K562 (cell line): ENCODE data around the gene GCDH. TPM values are rescaled to one million over a fixed set of nuclear protein-coding genes. Genes with fewer than 3 reads are reported as not detected.

ENCODE experiments used
- CBFA2T2 ChIP-seq: fragments of 450-650 bp; conservative IDR thresholded peaks from 2 replicates; pipeline ENCODE4 v1.6.1; 2017; ENCODE audit warnings: mild to moderate bottlenecking
- E2F5 ChIP-seq: sonication (generic); formaldehyde crosslinking; IDR thresholded peaks from 2 replicates; pipeline ENCODE4 v1.8.0; 2022; ENCODE audit warnings: mild to moderate bottlenecking, missing genetic modification reagents
- FOXA3 ChIP-seq, 2 experiments: fragments of 450-650 bp in 1 of 2; sonication (generic) in 1 of 2; formaldehyde crosslinking; IDR thresholded peaks in 1 of 2; conservative IDR thresholded peaks in 1 of 2; 2 replicates each; pipeline versions ENCODE4 v1.4.0 to v1.8.0; 2020 to 2022; ENCODE audit warnings: mild to moderate bottlenecking in 2 of 2, missing genetic modification reagents in 1 of 2
- JUND ChIP-seq, 2 experiments: IDR thresholded peaks; 2 replicates in 1 of 2; 3 replicates in 1 of 2; pipeline ENCODE4 v1.6.1; 2011; ENCODE audit warnings: borderline replicate concordance in 2 of 2, low read depth in 2 of 2, low read length in 2 of 2, improper control_type of control experiment in 1 of 2, missing biosample characterization in 1 of 2, missing genetic modification characterization in 1 of 2, missing genetic modification reagents in 1 of 2
- SLC30A9 ChIP-seq: fragments of 250-450 bp; sonication (Bioruptor Pico); IDR thresholded peaks from 2 replicates; pipeline ENCODE4 v1.8.0; 2022; ENCODE audit warnings: mild to moderate bottlenecking, moderate library complexity
- SMC3 ChIP-seq: conservative IDR thresholded peaks from 2 replicates; pipeline ENCODE4 v1.6.1; 2011; ENCODE audit warnings: low read depth, low read length, improper control_type of control experiment; ENCODE audit not compliant: insufficient read depth
- SNRNP70 ChIP-seq: fragments of 200-400 bp; formaldehyde crosslinking; optimal IDR thresholded peaks from 2 replicates; pipeline ENCODE3; 2017; ENCODE audit warnings: low read depth, low read length
- TGIF2 ChIP-seq: sonication (generic); formaldehyde crosslinking; IDR thresholded peaks from 2 replicates; pipeline ENCODE4 v1.8.1; 2022; ENCODE audit warnings: mild to moderate bottlenecking, missing genetic modification reagents, moderate library complexity
- VEZF1 ChIP-seq: fragments of 200-800 bp; sonication (Bioruptor generic); IDR thresholded peaks from 2 replicates; pipeline ENCODE4 v1.6.1; 2017; ENCODE audit warnings: missing genetic modification characterization, missing compliant biosample characterization
- ZNF124 ChIP-seq: sonication (generic); formaldehyde crosslinking; IDR thresholded peaks from 2 replicates; pipeline ENCODE4 v1.8.1; 2022; ENCODE audit warnings: missing genetic modification reagents
- ZNF143 ChIP-seq: sonication (generic); formaldehyde crosslinking; IDR thresholded peaks from 2 replicates; pipeline ENCODE4 v1.9.0; 2022; ENCODE audit warnings: mild to moderate bottlenecking, missing genetic modification reagents
- ZNF277 ChIP-seq: fragments of 250-450 bp; sonication (Bioruptor Pico); IDR thresholded peaks from 2 replicates; pipeline ENCODE4 v1.8.0; 2022; ENCODE audit warnings: inconsistent platforms, mild to moderate bottlenecking, moderate library complexity, borderline replicate concordance
- ZNF780A ChIP-seq: fragments of 250-450 bp; sonication (Bioruptor Pico); IDR thresholded peaks from 2 replicates; pipeline ENCODE4 v1.5.0; 2021; ENCODE audit warnings: mild to moderate bottlenecking
- polyA plus RNA-seq, 8 experiments: library from polyadenylated mRNA; depleted of rRNA in 4 of 8; stranded (reverse) in 5 of 8; unstranded in 3 of 8; fragments of >200 nt; fragmentation: Nextera tagmentation in 2 of 8; fragmentation: Illumina TruSeq in 1 of 8; extraction: Ambion mirVana in 2 of 8; extraction: Trizol in 1 of 8; gene quantifications; 2 replicates each; pipeline versions ENCODE4 v1.2.1 to v1.2.3, GENCODE V29; 2011 to 2014; ENCODE audit warnings: inconsistent platforms in 1 of 8, missing spikeins in 1 of 8
- total RNA-seq, 7 experiments: library from RNA; depleted of rRNA in 6 of 7; stranded (reverse); fragments of >200 nt in 6 of 7; fragmentation: Illumina TruSeq in 2 of 7; extraction: Trizol in 2 of 7; gene quantifications; 2 replicates each; pipeline versions ENCODE4 v1.2.1 to v1.2.3, GENCODE V29; 2011 to 2021; ENCODE audit warnings: low replicate concordance in 1 of 7

GCDH gene
- total and polyA plus RNA-seq, 9 of the 15 experiments (the other 6 are each of a cell fraction or from before 2014, with no cell fraction given) = 2.9 to 50.8 (median 19.1) TPM

DNA sequence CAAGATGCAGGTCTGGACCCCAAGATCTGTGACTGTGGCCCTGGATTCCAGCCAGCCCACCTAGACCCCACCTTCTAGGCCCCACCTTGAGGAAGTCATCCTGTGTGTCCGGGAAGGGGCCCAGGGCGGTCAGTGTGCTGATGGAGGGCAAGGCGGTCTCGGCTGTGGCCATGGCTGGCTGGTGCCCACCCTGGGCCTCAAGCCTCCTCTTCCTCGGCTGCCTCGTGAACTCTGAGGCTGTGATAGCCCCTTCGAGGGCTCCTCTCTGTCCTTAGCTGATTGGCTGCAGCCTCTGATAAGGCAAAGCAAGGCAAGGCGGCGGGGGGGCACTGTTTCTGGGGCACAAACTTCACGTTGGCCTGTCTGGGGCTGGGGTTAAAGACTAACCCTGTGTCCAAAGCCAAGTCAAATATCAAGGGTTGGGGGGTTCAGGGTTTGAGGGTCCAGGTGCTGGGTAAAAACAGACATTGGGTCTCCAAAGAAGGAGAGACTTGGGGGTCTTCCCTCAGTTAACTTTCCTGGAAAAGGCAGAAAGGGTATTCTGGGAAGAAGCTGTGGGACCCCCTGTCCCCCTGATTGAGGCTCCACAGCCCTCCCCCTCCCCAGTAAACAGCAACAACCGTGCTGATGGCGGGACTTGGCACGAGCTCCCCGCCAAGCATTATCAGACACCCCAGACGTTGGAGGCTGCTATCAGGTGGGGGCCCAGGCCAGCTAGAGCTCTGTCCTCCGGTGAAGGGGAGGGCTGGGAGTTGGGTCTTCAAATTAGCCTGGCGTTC, 3.8 kb upstream of the GCDH start, which contains the start of gene KLF1 (continued):
- TF ChIP-seq VEZF1 (CRISPR knock-in tag) (peak; percentile 95), ZNF277 (CRISPR knock-in tag) (no peak), TGIF2 (no peak), SLC30A9 (CRISPR knock-in tag) (no peak), ZNF780A (CRISPR knock-in tag) (no peak), E2F5 (CRISPR knock-in tag) (no peak), FOXA3 (CRISPR knock-in tag; conservative IDR thresholded peaks at IDR 0.05 in 1 of 2, IDR thresholded peaks at IDR 0.05 in 1 of 2) (0 out of 4 replicates have a peak, but pooled peaks of 1 of the 2 experiments have one; percentile 11), CBFA2T2 (peak; percentile 91), ZNF143 (CRISPR knock-in tag) (0 out of 2 replicates have a peak, but pooled peaks have one; percentile 20), SMC3 (0 out of 2 replicates have a peak, but pooled peaks have one; percentile 20), ZNF124 (CRISPR knock-in tag) (no peak), JUND (IDR thresholded peaks at IDR 0.05; ENCODE audit: borderline replicate concordance, low read depth, low read length) (peak; percentile 57), JUND (tag; IDR thresholded peaks at IDR 0.05; ENCODE audit: borderline replicate concordance, low read depth, low read length) (no peak; the same call in 2 of the 3 replicates), SNRNP70 (no peak)
- TF ChIP-seq, all 486 proteins: peak for 144
